GM19099 (cell line): ENCODE data around the gene PAX6.

Experiments used
- POLR2A ChIP-seq: IDR thresholded peaks from 3 replicates; pipeline ENCODE4 v1.6.1; 2011; ENCODE audit warnings: low read depth; ENCODE audit not compliant: insufficient read length; ENCODE audit errors: extremely low read depth

The PAX6 gene

GRCh38 chr11:31782257-31782656, 28.9 kb downstream of the PAX6 start:
- no peak for TF ChIP-seq POLR2A

- no peak for TF ChIP-seq POLR2A
Measured at GRCh38 chr11:31780480-31780971, 30.6 kb downstream of the PAX6 start.

DNA sequence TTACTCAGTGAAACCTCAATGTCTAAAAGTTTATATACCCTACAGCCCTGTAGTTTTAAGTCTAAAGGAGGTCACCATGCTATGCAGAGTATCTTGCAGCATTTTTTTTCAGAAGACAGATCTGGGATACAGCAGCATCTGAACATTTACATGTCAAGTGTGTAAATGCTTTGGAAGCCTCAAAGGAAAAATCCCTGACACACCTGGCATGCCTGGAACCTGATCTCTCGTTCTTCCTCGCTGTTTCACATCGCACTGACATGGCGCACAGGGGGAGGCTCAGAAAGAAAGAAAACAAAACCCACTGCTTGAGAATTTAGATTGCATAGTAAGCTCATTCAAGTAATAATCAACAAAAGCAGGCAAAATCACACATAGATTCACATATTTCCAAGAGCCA, 31.0 kb downstream of the PAX6 start:
- no peak for TF ChIP-seq POLR2A

GRCh38 chr11:31779374-31779791, 31.7 kb downstream of the PAX6 start:
- TF ChIP-seq POLR2A = no peak

GRCh38 chr11:31772412-31772811, 38.7 kb downstream of the PAX6 start:
- no peak for TF ChIP-seq POLR2A

GRCh38 chr11:31770011-31770700, 41.0 kb downstream of the PAX6 start:
- TF ChIP-seq POLR2A = no peak

DNA sequence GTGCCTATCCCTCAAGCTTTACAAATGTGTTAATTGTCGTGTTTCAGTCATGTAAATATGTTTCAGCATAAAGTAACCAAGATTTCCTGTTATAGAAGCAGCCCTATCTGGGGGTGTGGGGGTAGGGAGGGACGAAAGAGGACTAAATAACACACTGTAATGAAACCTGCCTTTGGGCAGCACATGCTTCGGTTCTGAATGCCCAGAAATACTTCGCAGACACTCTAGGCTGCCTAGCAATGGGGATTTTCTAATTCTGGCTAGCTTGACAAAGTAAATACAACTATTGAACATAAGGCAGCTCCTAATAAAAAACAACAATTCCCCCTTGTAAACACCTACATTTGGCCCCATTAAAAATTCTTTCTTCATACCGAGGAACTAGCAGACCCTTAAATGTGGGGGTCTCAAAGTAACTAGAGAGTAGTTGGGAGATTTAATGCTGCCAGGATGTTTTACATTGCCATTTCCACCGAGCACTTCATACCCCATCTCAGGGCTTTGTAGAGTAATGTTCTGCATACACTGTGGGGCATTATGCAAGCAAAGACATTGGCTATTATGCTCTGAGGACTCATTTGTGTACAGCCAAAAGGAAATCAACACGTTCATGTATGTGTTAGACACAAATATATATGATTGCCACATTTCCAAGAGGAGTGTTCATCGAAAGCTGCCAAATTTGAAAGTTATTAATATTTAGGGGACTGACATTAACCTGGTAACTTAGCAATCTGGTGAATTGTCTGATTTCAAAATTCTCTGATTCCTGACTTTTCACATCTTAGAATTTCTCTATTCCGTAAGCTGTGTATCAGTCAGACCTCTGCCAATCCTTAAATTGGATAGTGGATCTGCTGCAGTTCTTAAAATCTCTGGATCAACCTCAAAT, 42.1 kb downstream of the PAX6 start:
- no peak for TF ChIP-seq POLR2A

DNA sequence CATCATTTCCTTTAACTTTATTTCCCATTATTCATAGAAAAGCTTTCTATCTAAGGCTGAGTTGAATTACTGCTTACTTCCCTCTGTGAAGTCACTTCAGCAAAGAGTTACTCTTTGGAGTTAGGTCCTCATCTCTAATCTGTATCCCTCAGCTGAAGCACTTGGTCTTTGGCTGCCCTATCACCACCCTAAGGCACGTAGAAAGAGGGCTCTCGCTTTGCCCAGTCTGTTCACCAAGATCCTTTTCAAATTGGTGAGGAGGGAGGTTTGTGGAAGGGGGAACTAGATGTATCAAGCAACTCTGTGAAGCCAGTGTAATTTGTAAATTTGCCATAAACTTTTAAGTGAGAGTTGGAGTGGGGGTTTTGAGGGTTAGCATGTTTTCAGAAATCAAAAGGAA, 43.4 kb downstream of the PAX6 start:
- TF ChIP-seq POLR2A = no peak

DNA sequence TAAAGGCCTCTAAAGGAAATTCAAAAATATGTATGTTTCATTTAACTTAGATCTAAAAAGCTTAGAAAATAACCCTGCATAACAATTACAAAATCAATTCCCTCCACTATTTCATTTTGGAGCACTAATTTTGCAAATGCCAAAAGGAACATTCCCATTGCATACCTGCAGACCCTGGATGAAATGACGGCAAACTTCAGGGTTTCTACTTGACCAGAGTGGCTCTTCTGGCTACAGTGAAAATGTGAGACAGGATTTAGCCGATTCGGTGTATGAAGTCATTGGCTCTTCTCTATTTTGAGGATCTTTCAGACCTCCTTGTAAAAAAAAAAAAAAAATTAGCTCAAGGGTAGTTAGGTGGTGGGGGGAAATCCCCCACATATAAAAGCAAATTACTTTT, 44.1 kb downstream of the PAX6 start:
- no peak for TF ChIP-seq POLR2A

GRCh38 chr11:31764766-31765165, 46.4 kb downstream of the PAX6 start:
- no peak for TF ChIP-seq POLR2A

- no peak for TF ChIP-seq POLR2A
Measured at GRCh38 chr11:31764261-31764660, 46.9 kb downstream of the PAX6 start.

GRCh38 chr11:31763296-31763695, 47.8 kb downstream of the PAX6 start:
- no peak for TF ChIP-seq POLR2A

DNA sequence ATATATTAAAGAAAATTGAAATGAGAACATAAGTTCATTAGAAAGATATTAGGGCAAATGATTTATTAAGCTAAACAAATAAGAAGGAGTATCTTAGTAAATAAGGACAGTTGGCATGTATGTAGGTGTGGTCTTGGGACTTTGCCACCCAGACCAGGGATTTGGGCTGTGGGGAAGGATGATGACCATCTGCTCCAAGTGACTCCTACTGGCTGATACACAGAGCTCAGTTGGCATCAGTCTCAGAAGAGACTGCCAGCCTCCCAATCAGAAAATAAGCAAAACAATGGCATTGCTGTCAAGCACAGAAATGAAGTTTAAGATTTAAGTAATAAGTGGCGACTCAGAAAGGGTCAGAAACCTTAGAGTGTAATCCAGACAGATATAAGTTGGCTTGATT, 49.5 kb downstream of the PAX6 start:
- TF ChIP-seq POLR2A = no peak

DNA sequence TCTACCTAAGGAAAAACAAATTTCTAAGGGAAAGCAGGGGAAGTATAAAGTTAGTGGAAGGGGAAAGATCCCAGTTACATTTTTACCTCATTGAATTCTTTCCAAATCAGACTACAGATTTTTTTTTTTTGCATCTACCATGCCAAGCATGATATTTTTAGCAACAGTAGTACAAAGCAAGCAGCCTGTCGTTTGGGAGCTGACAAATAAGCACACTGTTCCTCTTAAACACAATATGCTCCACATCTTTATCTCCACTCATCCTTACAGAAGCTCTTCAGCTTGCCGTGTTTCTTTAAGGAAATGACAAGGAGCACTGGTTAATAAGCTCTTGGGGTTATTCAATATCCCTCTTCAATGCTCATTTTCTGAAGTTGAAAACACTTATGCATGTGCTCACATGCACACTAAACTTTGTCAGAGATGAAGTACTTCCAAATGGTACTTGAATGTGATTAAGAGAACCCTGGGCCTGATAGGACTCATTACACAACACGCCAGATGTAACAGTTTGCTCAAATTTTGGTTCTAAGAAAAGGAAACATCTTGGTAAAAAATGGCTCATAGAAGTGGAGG, 53.8 kb downstream of the PAX6 start:
- no peak for TF ChIP-seq POLR2A

DNA sequence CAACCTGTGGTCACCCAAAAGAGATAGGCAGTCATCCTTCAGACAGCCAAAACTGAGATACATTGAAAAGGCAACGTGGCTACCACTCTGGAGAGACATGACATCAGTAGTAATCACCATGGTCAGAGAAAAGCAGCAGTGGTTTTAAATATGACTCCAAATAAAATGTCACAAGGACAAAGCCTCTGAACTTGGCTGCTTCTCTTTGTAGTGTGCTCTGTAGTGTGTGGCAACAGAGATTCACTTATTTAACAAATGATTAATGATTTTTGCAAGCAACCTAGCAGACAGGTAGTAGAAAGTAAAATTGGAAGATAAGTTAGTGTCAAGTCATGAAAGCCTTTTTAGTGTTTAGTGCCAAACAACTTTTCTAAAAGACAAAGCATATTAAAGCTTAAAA, 63.5 kb downstream of the PAX6 start:
- no peak for TF ChIP-seq POLR2A

DNA sequence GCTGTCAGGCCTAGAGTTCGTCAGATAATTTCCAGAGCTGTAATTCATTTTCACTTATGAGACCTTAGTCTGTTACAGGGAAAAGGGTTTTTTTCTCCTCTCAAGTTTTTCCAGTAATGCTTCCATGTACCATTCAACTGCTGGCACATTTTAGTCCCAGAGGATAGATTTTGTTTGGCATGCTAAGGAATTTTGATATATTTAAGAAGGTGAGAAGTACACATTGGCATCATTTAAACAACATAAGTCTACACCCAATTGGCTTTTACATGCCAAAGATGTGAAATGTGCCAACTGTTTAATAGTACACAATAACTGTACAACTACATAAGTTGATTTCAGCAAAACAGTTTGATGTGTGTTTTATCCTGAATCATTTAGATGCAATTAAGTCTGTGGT, 71.0 kb downstream of the PAX6 start:
- no peak for TF ChIP-seq POLR2A
